Astrocyte (in vitro differentiated cells and primary cell): Measurements from ENCODE around the gene CTBP1. TPM values are rescaled to one million over a fixed set of nuclear protein-coding genes. Genes with fewer than 3 reads are reported as not detected.
A peak's percentile ranks its signal among the peaks of the same experiment; 100 is the strongest.

Experiments
- DNase-seq: peaks from one replicate; pipeline ENCODE4 v3.0.0-alpha.2; 2010; ENCODE audit warnings: low read depth
- FAIRE-seq: peaks from 2 replicates; lab custom pipeline; 2011; peaks lifted over from hg19 to GRCh38; lab: Jason Lieb, UNC
- H2AFZ ChIP-seq: 2 replicates; pipeline ENCODE4 v1.6.0; 2012; ENCODE audit warnings: low read depth, low read length, inconsistent platforms
- H3K27ac ChIP-seq: 2 replicates; pipeline ENCODE4 v1.5.1; 2011; ENCODE audit warnings: low read depth, low read length, inconsistent platforms
- H3K27me3 ChIP-seq: 2 replicates; pipeline ENCODE4 v1.6.0; 2011; ENCODE audit warnings: low read length, inconsistent platforms; ENCODE audit not compliant: insufficient read depth
- H3K36me3 ChIP-seq: 2 replicates; pipeline ENCODE4 v1.5.1; 2011; ENCODE audit warnings: low read length, inconsistent platforms; ENCODE audit not compliant: insufficient read depth
- H3K4me1 ChIP-seq: 2 replicates; pipeline ENCODE4 v1.5.1; 2011; ENCODE audit warnings: low read length, inconsistent platforms; ENCODE audit not compliant: insufficient read depth
- H3K4me2 ChIP-seq: 2 replicates; pipeline ENCODE4 v1.6.0; 2012; ENCODE audit warnings: low read length, inconsistent platforms
- H3K4me3 ChIP-seq: 2 replicates; pipeline ENCODE4 v1.5.1; 2011; ENCODE audit warnings: low read depth, mild to moderate bottlenecking, low read length, inconsistent platforms; ENCODE audit not compliant: insufficient read depth
- H3K79me2 ChIP-seq: 2 replicates; pipeline ENCODE4 v1.6.0; 2012; ENCODE audit warnings: mild to moderate bottlenecking, low read length, inconsistent platforms; ENCODE audit not compliant: insufficient read depth
- H3K9ac ChIP-seq: 2 replicates; pipeline ENCODE4 v1.6.0; 2012; ENCODE audit warnings: mild to moderate bottlenecking, low read length, inconsistent platforms
- H3K9me3 ChIP-seq: 2 replicates; pipeline ENCODE4 v1.5.1; 2012; ENCODE audit warnings: low read depth, mild to moderate bottlenecking, low read length, inconsistent platforms; ENCODE audit not compliant: insufficient read depth
- H4K20me1 ChIP-seq: 2 replicates; pipeline ENCODE4 v1.6.0; 2012; ENCODE audit warnings: low read length, inconsistent platforms; ENCODE audit not compliant: insufficient read depth
- H3K27ac Mint-ChIP-seq: one replicate; pipeline ENCODE4 v1.8.0; 2021; ENCODE audit warnings: mild to moderate bottlenecking, mixed read lengths; ENCODE audit not compliant: unreplicated experiment
- H3K27me3 Mint-ChIP-seq: one replicate; pipeline ENCODE4 v1.8.0; 2021; ENCODE audit warnings: low read depth, mixed read lengths; ENCODE audit not compliant: unreplicated experiment
- H3K36me3 Mint-ChIP-seq: one replicate; pipeline ENCODE4 v1.8.0; 2021; ENCODE audit warnings: low read depth, mixed read lengths; ENCODE audit not compliant: unreplicated experiment
- H3K4me1 Mint-ChIP-seq: one replicate; pipeline ENCODE4 v1.8.0; 2021; ENCODE audit warnings: low read depth, mixed read lengths; ENCODE audit not compliant: unreplicated experiment
- H3K4me3 Mint-ChIP-seq: one replicate; pipeline ENCODE4 v1.8.0; 2021; ENCODE audit warnings: mild to moderate bottlenecking, moderate library complexity, mixed read lengths; ENCODE audit not compliant: unreplicated experiment
- H3K9me3 Mint-ChIP-seq: one replicate; pipeline ENCODE4 v1.8.0; 2021; ENCODE audit warnings: mild to moderate bottlenecking, mixed read lengths; ENCODE audit not compliant: unreplicated experiment
- CTCF ChIP-seq: IDR thresholded peaks from 2 replicates; pipeline ENCODE4 v1.5.1; 2011; ENCODE audit warnings: low read depth, mild to moderate bottlenecking, inconsistent platforms, low read length, moderate library complexity; ENCODE audit not compliant: insufficient read depth
- EZH2 ChIP-seq: IDR thresholded peaks from 2 replicates; pipeline ENCODE4 v1.6.1; 2012; ENCODE audit warnings: mild to moderate bottlenecking, low read length, inconsistent platforms; ENCODE audit not compliant: insufficient read depth
- total RNA-seq: library from RNA; stranded (reverse); gene quantifications from 2 replicates; pipeline ENCODE4 v1.2.1, GENCODE V29; 2021

The CTBP1 gene
- total RNA-seq, 1 donor from 2014 or later, result 136 TPM

DNA sequence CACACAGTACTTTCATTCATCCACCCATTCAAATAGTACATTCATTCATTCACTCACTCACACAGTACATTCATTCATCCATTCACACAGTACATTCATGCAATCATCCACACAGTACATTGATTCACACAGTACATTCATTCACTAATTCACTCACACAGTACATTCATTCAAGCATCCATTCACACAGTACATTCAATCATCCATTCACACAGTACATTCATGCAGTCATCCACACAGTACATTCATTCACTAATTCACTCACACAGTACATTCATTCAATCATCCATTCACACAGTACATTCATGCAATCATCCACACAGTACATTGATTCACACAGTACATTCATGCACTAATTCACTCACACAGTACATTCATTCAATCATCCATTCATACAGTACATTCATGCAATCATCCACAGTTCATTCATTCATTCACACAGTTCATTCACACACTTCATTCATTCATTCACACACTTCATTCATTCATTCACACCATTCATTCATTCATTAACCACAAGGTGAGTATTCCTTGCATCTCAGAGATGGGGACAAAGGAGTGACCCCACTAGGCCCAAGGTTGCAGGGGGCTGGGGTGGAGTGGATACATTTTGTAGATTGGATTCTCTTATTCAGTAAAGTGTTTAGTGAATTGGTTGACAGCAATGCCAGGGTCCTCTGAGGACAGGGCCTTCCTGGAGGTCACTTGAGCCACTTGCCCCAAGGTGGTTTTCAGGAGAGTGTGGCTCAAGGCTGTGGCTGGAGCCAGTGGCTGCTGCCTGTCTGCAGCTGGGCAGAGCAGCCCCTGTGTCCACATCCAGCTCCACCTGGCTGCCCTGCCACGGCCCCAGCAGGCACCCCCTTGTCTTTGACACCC lies 72.3 kb downstream of the CTBP1 start:
- Mint-ChIP-seq H3K36me3 (peaks cover 4% of the 10 kb centered on the region), H3K27ac (no peak overlapping the region), H3K4me3 (peak overlapping the region; percentile 17), H3K4me1 (no peaks in the 10 kb centered on the region), H3K27me3 (peaks cover 14% of the 10 kb centered on the region), H3K9me3 (peaks cover 20% of the 10 kb centered on the region)
- H3K79me2 ChIP-seq, result no peaks in the 10 kb centered on the region
- no peaks in the 10 kb centered on the region for H4K20me1 ChIP-seq
- H2AFZ ChIP-seq, result no peak overlapping the region
- H3K4me2 ChIP-seq, result no peak overlapping the region
- FAIRE-seq (peak; percentile 75), DNase-seq (no peak)
- no peak overlapping the region for H3K4me3 ChIP-seq
- TF ChIP-seq CTCF (no peak), EZH2 (no peak)
- H3K27ac ChIP-seq, result no peak overlapping the region
- no peak overlapping the region for H3K9ac ChIP-seq
- H3K36me3 ChIP-seq, result no peaks in the 10 kb centered on the region
- peaks cover 14% of the 10 kb centered on the region for H3K4me1 ChIP-seq
- H3K27me3 ChIP-seq, result peaks cover 13% of the 10 kb centered on the region
- H3K9me3 ChIP-seq, result no peaks in the 10 kb centered on the region

GRCh38 chr4:1175635-1176229 lies 73.2 kb downstream of the CTBP1 start:
- Histone ChIP-seq H3K4me1 (peaks cover 14% of the 10 kb centered on the region), H3K27me3 (peaks cover 14% of the 10 kb centered on the region), H3K4me2 (no peak overlapping the region), H4K20me1 (no peaks in the 10 kb centered on the region), H3K79me2 (no peaks in the 10 kb centered on the region), H3K27ac (no peak overlapping the region), H3K9me3 (no peaks in the 10 kb centered on the region), H3K36me3 (no peaks in the 10 kb centered on the region), H2AFZ (no peak overlapping the region), H3K9ac (no peak overlapping the region), H3K4me3 (no peak overlapping the region)
- Mint-ChIP-seq H3K4me1 (no peaks in the 10 kb centered on the region), H3K36me3 (peaks cover 4% of the 10 kb centered on the region), H3K9me3 (peaks cover 18% of the 10 kb centered on the region), H3K27ac (no peak overlapping the region), H3K4me3 (no peak overlapping the region), H3K27me3 (peaks cover 14% of the 10 kb centered on the region)
- FAIRE-seq (no peak), DNase-seq (no peak)
- TF ChIP-seq CTCF (no peak), EZH2 (no peak)
